ENCODE measurements around the gene TESK2. TPM values are rescaled to one million over a fixed set of nuclear protein-coding genes. Genes with fewer than 3 reads are reported as not detected.

The TESK2 gene
- total and polyA plus RNA-seq, 11 donors = 0.50 to 4.7 (median 1.5) TPM

GRCh38 chr1:45297666-45298356 lies 193.2 kb downstream of the TESK2 start:
- DNase-seq = no peak
- whole genome bisulfite sequencing, 4 donors = 69 to 78% (median 72%) methylated on average over 8 of the region's 8 CpGs
- ATAC-seq = no peak
- no peak for TF ChIP-seq CTCF (IDR thresholded peaks at IDR 0.05)
- TF ChIP-seq POLR2A (IDR thresholded peaks at IDR 0.05) = no peak
- H3K9me3 ChIP-seq = no peaks in the 10 kb centered on the region
- H3K4me3 ChIP-seq = no peak overlapping the region
- H3K27me3 ChIP-seq = no peaks in the 10 kb centered on the region
- H3K4me1 ChIP-seq = peaks cover 0 to 5% (median 2%) of the 10 kb centered on the region in 12 donors
- intact Hi-C loops (cut with DNase I) = loop anchor here in 1 of 10 donors (5.0 kb wide), 1 partner anchor 461 kb away; no protein-coding TSS in a partner anchor
- H3K36me3 ChIP-seq = no peaks in the 10 kb centered on the region
- no peak overlapping the region for H3K27ac ChIP-seq

Other genes with a start within 250 kb of the TESK2 start
- under 1 TPM in 5 of 9 donors, not detected in 4; 0.15 to 0.43 (median 0.32) TPM for gene HPDL, start 164.3 kb downstream of the TESK2 start, total RNA-seq
- under 1 TPM; 0.15 to 0.46 TPM for gene HPDL, start 164.3 kb downstream of the TESK2 start, polyA plus RNA-seq
- 1 to 10 TPM; 2.7 to 7.9 (median 3.7) TPM for gene TOE1, start 151.0 kb downstream of the TESK2 start, total RNA-seq
- gene TOE1, start 151.0 kb downstream of the TESK2 start, polyA plus RNA-seq = 1 to 10 TPM; 2.2 to 5.4 TPM
- 10 to 100 TPM in 2 of 9 donors, 1 to 10 TPM in 7; 4.4 to 11.9 (median 7.1) TPM for gene MUTYH, start 150.7 kb downstream of the TESK2 start, total RNA-seq
- gene MUTYH, start 150.7 kb downstream of the TESK2 start, polyA plus RNA-seq = 1 to 10 TPM; 7.0 TPM
- 1 to 10 TPM in 3 of 9 donors, under 1 TPM in 5, not detected in 1; 0.16 to 2.2 (median 0.73) TPM for gene CCDC163, start 8.9 kb upstream of the TESK2 start, total RNA-seq
- gene CCDC163, start 8.9 kb upstream of the TESK2 start, polyA plus RNA-seq = 1 to 10 TPM in 1 of 2 donors, under 1 TPM in 1; 0.34 to 1.8 TPM
- 10 to 100 TPM in 7 of 9 donors, 1 to 10 TPM in 2; 8.0 to 23.4 (median 13.8) TPM for gene MMACHC, start 9.1 kb upstream of the TESK2 start, total RNA-seq
- gene MMACHC, start 9.1 kb upstream of the TESK2 start, polyA plus RNA-seq = 10 to 100 TPM in 1 of 2 donors, 1 to 10 TPM in 1; 6.8 to 10.2 TPM
- gene PRDX1, start 30.7 kb upstream of the TESK2 start, total RNA-seq = 100 to 1,000 TPM; 249 to 501 (median 313) TPM
- 100 to 1,000 TPM; 440 to 671 TPM for gene PRDX1, start 30.7 kb upstream of the TESK2 start, polyA plus RNA-seq
- gene AKR1A1, start 59.7 kb upstream of the TESK2 start, total RNA-seq = 100 to 1,000 TPM in 1 of 9 donors, 10 to 100 TPM in 8; 28.0 to 148 (median 42.6) TPM
- gene AKR1A1, start 59.7 kb upstream of the TESK2 start, polyA plus RNA-seq = 10 to 100 TPM; 45.8 to 77.7 TPM
- 10 to 100 TPM; 24.5 to 53.4 (median 31.4) TPM for gene NASP, start 92.9 kb upstream of the TESK2 start, total RNA-seq
- 10 to 100 TPM; 70.6 to 86.6 TPM for gene NASP, start 92.9 kb upstream of the TESK2 start, polyA plus RNA-seq
- gene CCDC17, start 132.9 kb upstream of the TESK2 start, total RNA-seq = 1 to 10 TPM in 3 of 9 donors, under 1 TPM in 6; 0.20 to 1.3 (median 0.93) TPM
- 1 to 10 TPM in 1 of 2 donors, under 1 TPM in 1; 0.35 to 2.0 TPM for gene CCDC17, start 132.9 kb upstream of the TESK2 start, polyA plus RNA-seq
- 10 to 100 TPM; 73.8 to 94.2 (median 78.1) TPM for gene GPBP1L1, start 195.4 kb upstream of the TESK2 start, total RNA-seq
- 10 to 100 TPM; 26.6 to 40.2 TPM for gene GPBP1L1, start 195.4 kb upstream of the TESK2 start, polyA plus RNA-seq
- 10 to 100 TPM; 20.4 to 38.5 (median 26.3) TPM for gene TMEM69, start 197.0 kb upstream of the TESK2 start, total RNA-seq
- 10 to 100 TPM; 18.7 to 25.2 TPM for gene TMEM69, start 197.0 kb upstream of the TESK2 start, polyA plus RNA-seq

Data from heart left ventricle (tissue), 16 donors.